G401 (cell line): ENCODE results near the gene NCF4. TPM values are rescaled to one million over a fixed set of nuclear protein-coding genes. Genes with fewer than 3 reads are reported as not detected.

Source experiments
- DNase-seq: peaks from one replicate; pipeline ENCODE4 v3.0.0-alpha.2; 2015; ENCODE audit warnings: low spot score
- in situ Hi-C: cut with HindIII; loops from 2 replicates; pipeline ENCODE4 v1.10.0; 2016; ENCODE audit warnings: low sequenced_read_pairs, mixed read lengths
- total RNA-seq: library from RNA; depleted of rRNA; stranded (reverse); fragments of >200 nt; shearing (Covaris generic); gene quantifications from 2 replicates; pipeline ENCODE4 v1.2.3, GENCODE V29; 2014

Gene NCF4
- total RNA-seq, 1 experiment from 2014 or later = not detected

DNA sequence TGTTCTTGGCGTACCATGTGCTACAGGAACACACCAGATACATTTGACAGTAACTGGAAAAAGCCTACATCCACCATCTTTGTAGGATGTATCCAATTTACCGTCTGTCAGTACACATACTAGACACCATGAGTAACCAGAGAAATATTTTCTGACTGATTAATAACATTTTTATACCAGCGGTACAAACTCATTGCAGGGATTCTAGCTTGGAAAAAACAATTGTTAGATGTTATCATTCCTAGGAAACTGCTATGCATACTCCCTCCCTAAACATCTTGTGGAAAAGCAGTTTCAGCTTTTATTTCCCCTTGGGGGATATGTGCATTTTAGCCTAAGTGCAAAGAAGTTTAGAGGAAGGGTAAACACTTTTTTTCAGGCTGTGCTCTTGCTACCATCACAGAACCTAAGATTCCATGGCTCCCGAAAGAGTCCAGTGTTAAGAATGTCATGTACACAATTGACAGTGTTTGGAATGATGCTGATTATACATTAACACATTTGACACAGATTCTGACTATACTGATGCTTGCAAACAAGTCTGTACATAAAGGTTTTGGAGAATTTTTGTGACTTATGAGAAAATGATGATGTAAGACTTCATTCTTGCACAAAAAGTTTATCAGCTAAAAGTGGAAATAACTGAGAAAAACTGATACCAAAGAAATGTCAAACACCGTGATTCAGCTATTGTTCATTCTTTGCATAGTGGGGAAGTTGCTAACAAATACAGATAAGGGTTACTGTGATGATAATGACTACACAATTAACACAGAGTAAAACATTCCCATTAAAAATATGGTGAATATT, 23.7 kb downstream of the NCF4 start:
- no peak for DNase-seq
- in situ Hi-C loops = no loop called here

DNA sequence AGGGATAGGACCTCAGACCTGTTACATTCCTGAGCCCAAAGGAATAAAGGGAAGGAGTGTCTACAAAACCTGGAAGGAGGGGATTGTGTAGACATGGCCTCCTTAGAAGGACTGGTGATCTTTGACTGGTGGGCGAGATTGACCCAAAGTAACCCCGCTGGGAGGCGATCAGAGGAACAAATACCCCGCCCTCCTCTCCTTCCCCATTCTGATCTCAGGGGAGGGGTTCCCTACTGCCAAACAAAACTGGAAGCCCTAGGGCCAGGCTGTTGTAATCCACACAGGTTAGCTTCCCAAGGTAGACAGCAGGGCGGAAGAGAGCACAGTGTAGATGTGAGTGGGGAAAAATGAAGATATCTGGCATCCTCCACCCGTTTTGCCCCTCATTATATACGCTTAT, 24.7 kb downstream of the NCF4 start:
- in situ Hi-C loops = no loop called here
- no peak for DNase-seq

- in situ Hi-C loops = no loop called here
- DNase-seq = no peak
Observed at GRCh38 chr22:36886016-36886415, 25.2 kb downstream of the NCF4 start.

- in situ Hi-C loops = no loop called here
- no peak for DNase-seq
Observed at GRCh38 chr22:36887162-36887561, 26.4 kb downstream of the NCF4 start.

GRCh38 chr22:36891646-36892045, 30.8 kb downstream of the NCF4 start:
- DNase-seq = no peak
- in situ Hi-C loops = no loop called here

GRCh38 chr22:36892292-36892691, 31.5 kb downstream of the NCF4 start:
- in situ Hi-C loops = no loop called here
- no peak for DNase-seq

DNA sequence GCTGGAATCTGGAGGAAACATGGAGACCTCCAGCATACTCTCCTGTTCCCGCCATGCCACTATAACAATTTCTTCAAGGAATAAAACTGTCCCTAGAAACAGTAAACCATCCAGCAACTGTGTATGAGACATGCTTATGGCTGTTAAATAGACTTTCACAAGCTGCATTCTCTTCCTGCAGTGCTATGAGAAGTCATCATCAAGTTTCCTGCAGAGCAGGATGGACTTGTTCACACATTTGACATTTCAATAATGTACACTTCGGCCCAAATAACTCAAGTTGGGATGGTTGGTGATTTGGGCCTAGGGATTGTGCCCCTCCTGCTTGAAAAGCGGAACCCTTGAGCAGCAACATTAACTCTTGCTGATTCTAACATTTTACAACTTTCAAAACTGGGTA, 32.5 kb downstream of the NCF4 start:
- in situ Hi-C loops = no loop called here
- no peak for DNase-seq

DNA sequence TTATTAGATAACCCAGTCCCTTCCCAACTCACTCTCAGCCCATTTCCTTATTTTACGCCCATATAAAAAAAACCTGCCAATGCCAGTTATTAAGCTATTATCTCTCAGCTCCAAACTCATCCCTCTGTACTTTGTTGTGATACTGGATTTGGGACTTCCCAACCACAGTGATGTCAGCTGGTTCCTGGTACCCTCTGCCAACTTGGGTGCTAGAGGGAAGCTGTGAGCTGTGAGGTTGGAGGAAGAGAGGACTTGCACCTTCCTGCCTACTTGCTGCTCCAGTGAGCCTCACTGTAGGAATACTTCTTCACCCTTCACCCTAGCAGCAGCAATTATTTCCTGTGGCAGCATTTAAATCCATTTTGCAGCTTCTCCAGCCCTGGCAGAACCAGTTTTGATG, 33.5 kb downstream of the NCF4 start:
- in situ Hi-C loops = no loop called here
- DNase-seq = no peak

DNA sequence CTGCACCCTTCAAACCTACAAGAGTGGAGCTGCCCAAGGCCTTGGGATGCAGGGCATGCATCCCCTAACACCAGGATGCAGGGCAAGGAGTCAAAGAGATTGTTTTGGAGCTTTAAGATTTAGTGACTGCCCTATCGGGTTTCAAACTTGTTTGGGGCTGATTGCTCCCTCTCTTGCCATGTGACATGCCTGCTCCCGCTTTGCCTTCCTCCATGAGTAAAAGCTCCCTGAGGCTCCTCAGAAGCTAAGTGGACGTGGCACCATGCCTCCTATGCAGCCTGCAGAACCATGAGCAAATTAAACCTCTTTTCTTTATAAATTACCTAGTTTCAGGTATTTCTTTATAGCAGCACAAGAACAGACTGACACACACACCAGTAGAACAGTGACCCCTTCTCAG, 36.8 kb downstream of the NCF4 start:
- in situ Hi-C loops = no loop called here
- DNase-seq = no peak

DNA sequence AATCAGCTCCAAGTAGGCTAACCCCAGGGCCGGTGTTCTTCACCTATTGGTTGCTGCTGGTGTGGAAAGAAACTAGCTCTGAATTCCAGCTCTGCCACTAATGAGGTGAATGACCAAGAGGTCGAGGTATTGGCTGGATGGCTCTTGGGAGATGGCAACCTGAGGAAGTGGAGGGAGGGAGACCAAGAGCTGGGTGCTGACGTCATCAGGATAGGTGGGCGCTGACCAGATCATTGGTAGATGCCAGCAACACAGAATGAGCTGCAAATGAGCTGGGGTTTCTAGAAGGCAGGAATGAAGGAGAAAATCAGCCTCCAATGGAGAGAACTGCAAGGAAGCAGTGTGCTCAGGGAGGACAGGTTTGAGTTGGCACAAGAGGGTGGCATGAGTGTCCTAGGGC, 37.9 kb downstream of the NCF4 start:
- in situ Hi-C loops = no loop called here

DNA sequence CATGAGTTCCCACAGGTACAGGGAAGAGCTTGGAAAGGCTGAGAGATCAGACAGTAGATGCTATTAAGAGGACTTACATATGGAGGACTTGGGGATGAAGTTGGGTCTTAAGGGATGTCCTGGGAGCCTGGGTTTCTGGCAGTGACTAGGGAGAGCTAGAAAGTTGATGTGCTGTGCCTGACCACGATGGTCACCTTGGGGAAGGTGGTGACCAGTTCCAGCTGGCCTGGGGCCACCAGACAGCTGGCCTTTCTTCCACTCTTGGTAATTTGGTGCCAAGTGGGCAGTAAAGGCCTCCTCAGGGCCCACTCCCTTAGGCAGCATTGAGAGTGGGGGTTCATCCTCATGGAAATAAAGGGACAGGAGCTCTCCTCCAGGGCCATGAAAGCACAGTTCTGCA, 38.7 kb downstream of the NCF4 start:
- in situ Hi-C loops = no loop called here
- no peak for DNase-seq

More for the DNA sequence above, 37.9 kb downstream of the NCF4 start:
- DNase-seq = no peak

- in situ Hi-C loops = no loop called here
- no peak for DNase-seq
Observed at GRCh38 chr22:36900225-36900624, 39.4 kb downstream of the NCF4 start.

- in situ Hi-C loops = no loop called here
- no peak for DNase-seq
Observed at GRCh38 chr22:36900880-36901279, 40.1 kb downstream of the NCF4 start.

DNA sequence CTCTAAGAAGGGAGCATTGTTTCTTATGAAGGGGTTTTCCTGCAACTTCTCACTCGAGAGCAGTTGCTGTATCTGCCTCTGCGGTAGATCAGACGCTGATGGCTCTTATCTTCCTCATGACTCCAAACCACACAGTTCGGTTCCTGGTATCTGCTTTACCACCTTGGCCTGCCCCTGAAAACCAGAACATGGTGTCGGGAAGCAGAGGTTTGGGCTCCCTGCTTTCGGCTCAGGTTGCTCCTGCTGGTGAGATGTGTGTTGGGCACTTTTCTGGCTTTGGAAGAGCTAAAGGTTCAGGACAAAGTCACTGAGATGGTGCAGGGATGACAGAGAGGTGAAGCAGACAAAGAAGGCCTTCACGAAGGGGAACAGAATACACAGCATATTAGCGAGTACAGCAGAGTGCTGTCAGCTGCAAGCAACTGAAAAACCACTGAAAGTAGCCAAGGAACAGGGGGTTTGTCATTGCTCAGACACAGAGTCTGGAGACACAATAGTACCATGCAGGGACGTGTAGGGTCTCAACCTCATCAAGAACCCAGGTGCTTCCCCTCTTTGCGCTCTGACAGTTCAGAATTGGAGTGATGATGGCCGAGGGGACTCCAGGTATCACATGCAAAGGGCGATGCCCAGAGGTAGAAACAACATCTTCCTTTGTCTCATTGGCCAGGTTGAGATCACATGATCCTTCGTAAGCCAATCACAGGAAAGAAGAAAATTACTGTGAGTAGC, 40.8 kb downstream of the NCF4 start:
- in situ Hi-C loops = no loop called here
- no peak for DNase-seq

DNA sequence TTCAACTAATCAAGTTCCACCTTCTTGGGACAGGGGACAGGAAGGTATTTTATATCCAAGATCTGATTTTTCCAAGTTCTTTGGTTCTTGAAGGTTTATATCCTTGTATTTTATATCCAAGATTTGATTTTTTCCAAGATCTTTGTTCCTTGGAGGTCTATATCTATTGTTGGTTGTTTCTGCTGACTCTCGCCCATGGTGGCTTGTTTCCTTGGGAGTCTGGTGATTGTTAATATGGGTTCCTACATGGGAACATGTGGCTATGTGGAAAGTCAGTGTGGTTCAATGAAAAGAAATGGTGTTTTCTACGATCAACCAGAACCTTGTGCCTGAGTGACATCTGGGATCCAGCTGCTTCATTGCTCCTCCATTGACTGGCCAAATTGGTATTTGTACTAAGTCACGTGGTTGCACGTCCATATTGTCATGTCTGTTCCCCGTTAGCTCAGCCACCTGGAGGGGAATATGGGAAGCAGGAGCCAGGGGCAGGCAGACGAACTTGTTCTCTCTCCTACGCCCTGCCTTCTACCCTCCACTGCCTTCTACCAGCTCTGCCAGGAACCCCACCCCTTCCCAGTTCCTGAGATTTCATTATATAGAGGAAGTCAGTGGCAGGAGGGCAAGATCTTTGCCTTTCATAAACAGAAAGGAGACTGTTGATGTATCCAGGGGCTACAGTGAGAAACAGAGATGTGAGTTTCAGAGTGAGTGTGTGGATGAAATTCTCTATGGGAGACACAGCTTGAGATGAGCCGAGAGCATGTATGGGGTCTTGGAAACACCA, 41.5 kb downstream of the NCF4 start:
- no peak for DNase-seq
- in situ Hi-C loops = no loop called here

- in situ Hi-C loops = no loop called here
- no peak for DNase-seq
Observed at GRCh38 chr22:36904260-36904880, 43.6 kb downstream of the NCF4 start.

DNA sequence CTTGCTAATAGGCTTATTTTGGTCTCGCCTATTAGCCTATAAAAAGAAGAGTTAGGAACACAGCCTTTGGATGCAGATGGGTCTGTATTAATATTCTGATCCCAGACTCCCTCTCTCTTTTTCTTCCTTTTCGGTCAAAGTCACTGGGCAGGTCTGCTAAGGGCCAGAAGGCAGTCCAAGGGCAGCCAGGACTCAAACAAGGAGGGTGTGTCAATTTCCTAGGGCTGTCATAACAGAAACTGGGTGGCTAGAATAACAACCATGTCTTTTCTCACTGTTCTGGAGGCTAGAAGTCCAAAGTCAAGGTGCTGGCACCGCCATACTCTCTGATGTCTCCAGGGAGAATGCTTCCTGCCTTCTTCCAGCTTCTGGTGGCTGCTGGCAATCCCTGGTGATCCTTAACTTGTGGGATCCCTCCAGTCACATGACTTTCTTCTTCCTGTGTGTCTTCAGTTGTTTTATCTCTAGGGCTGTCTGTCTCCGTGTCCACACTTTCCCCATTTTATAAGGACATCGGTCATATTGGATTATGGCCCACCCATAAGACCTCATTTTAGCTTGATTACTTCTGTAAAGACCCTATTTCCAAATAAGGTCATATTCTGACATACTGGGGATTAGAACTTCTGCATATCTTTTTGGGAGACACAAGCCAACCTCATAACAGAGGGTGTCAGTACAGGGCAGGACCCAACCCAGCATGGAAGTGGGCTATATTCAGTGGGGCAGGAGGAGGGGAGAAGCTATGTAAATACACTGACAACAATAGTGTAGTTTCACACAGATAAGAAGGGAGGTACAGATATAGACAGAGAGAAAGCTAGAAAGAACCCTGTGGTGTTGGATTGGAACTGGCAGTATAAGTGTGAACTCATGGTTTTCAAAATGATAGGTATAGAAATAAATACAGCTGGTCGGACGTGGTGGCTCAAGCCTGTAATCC, 46.7 kb downstream of the NCF4 start:
- no peak for DNase-seq
- in situ Hi-C loops = no loop called here

DNA sequence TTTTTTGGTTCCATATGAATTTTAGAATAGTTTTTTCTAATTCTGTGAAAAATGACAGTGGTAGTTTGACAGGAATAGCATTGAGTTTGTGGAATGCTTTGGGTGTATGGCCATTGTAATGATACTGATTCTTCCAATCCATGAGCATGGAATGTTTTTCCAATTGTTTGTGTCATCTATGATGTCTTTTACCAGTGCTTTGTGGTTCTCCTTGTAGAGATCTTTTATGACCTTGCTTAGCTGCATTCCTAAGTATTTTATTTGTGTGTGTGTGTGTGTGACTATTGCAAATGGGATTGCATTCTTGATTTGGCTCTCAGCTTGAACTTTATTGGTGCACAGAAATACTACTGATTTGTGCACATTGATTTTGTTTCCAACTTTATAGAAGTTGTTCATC, 49.7 kb downstream of the NCF4 start:
- in situ Hi-C loops = no loop called here
- no peak for DNase-seq
